NCI-H2081 treated with DMSO at 0.1 percent for 48 hours (cell line): ENCODE data around the gene DPEP3.
"Not testable (repeated sequence)": the region's sequence is repeated elsewhere in the genome, so short reads cannot be mapped to it uniquely, and the experiment has no call there.

Source experiments
- DNase-seq: peaks from one replicate; lab custom pipeline; 2025; lab: John Stamatoyannopoulos, UW

The DPEP3 gene, protein sequence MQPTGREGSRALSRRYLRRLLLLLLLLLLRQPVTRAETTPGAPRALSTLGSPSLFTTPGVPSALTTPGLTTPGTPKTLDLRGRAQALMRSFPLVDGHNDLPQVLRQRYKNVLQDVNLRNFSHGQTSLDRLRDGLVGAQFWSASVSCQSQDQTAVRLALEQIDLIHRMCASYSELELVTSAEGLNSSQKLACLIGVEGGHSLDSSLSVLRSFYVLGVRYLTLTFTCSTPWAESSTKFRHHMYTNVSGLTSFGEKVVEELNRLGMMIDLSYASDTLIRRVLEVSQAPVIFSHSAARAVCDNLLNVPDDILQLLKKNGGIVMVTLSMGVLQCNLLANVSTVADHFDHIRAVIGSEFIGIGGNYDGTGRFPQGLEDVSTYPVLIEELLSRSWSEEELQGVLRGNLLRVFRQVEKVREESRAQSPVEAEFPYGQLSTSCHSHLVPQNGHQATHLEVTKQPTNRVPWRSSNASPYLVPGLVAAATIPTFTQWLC

DNA sequence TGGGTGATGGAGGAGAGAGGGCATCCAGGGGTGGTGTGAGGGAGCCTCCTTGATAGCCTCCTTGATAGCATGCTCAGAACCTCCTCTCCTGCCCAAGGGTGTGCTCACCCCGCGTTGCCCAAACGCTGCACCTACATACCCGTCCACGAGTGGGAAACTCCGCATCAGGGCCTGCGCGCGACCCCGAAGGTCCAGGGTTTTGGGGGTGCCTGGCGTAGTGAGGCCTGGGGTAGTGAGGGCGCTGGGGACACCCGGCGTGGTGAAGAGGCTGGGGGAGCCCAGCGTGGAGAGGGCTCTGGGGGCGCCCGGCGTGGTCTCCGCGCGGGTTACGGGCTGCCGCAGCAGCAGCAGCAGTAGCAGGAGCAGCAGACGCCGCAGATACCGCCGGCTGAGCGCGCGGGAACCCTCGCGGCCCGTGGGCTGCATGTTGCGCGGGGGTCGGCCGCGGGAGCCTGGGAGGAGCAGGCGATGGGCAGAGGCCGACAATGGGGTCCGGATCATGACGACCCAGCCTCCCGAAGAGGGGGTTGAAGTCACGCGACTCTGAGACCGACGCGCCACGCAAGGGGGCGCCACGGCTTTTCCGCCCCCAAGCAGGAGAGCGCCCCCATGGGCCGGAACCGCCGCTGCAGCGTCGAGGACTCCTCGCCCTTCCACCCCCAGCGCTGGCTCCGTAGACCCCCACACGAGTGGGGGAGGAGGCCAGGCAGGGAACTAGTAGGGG lies at the start of gene DPEP3:
DPEP3 (minus strand) TSS at position 545 of the 724 bp plus-strand sequence; CDS start at position 426, 119 bp downstream.
- DNase-seq, result no peak

- no peak for DNase-seq
Observed at GRCh38 chr16:68028996-68029395, 48.7 kb upstream of the DPEP3 start.

GRCh38 chr16:68022728-68023537 lies 42.6 kb upstream of the DPEP3 start, which contains the start of the genes DDX28 and DUS2:
DDX28 (minus strand) TSS chr16:68023232; CDS start chr16:68023202, 30 bp downstream.
DUS2 (plus strand) TSS chr16:68023284; CDS start chr16:68038024, 14,740 bp downstream.
- no peak for DNase-seq

- DNase-seq, result no peak
Observed at GRCh38 chr16:68022278-68022727, 42.0 kb upstream of the DPEP3 start.

DNA sequence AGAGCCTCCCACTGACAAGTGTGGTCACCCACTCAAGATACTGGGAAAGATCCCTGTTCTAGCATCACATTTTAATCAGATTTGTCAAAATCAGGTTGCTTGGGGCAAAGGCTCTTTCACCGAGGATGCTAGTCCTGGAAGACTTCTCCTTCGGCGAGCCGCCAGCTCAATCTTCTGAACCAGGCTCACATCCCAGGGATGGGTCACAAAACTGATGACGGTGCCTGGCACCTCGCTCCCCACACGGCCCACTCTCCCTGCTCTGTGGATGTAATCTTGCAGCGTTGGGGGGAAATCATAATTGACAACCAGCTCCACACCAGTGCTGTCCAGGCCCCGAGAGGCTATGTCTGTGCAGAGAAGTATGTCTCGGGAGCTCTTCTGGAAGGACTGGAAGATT lies 41.2 kb upstream of the DPEP3 start:
- no peak for DNase-seq

- DNase-seq, result no peak
Observed at GRCh38 chr16:68019167-68019680, 38.9 kb upstream of the DPEP3 start.

GRCh38 chr16:68015681-68016080 lies 35.4 kb upstream of the DPEP3 start, which contains the start of gene DPEP2NB:
DPEP2NB (minus strand) TSS chr16:68015911; CDS start chr16:68015770, 141 bp downstream.
- DNase-seq, result no peak

- no peak for DNase-seq
Observed at GRCh38 chr16:68013440-68013839, 33.1 kb upstream of the DPEP3 start.

GRCh38 chr16:68009872-68010271 lies 29.6 kb upstream of the DPEP3 start:
- DNase-seq, result not testable (repeated sequence)

DNA sequence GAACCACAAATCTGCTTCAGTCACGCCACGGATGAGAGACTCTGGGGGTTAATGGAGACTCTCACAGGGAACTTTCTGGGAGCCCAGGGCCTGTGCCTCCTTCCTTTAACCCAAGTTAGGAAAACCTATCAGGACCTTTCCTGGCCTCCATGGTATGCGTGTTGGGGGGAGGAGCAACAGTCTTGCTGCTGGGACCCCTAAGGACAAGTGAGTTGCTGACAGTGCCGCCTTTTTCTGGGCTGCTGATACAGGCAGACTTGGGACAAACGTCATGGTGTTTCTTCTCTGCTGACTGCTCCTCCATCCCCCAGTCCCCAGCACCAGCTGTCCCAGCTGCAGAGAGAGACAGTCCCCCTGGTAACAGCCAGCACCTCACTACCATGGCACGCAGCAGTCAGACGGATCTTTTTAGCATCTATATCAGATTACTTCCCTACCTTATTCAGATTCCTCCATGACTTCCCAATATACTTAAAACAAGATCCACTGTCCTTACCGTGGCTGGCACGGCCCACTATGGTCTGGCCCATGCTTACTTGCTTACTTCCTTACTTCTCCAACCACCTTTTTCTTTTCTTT lies 28.9 kb upstream of the DPEP3 start:
- DNase-seq, result no peak

- DNase-seq, result no peak
Observed at GRCh38 chr16:68005786-68006286, 25.5 kb upstream of the DPEP3 start.

DNA sequence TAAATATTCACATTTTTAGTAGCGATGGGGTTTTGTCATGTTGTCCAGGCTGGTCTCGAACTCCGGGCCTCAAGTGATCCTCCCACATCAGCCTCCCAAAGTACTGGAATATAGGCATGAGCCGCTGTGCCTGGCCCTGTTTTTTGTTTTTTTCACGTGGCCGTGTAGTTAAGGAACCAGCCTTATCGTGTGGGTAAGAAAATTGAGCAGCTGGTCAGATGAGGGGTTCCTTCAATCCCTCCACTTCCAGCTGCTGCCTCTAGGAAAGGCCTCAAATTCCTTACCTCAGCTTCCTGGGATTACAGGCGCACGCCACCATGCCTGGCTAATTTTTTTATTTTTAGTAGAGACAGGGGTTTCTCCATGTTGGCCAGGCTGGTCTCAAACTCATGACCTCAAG lies 24.9 kb upstream of the DPEP3 start:
- DNase-seq, result no peak

GRCh38 chr16:68003031-68003430 lies 22.7 kb upstream of the DPEP3 start:
- DNase-seq, result no peak

DNA sequence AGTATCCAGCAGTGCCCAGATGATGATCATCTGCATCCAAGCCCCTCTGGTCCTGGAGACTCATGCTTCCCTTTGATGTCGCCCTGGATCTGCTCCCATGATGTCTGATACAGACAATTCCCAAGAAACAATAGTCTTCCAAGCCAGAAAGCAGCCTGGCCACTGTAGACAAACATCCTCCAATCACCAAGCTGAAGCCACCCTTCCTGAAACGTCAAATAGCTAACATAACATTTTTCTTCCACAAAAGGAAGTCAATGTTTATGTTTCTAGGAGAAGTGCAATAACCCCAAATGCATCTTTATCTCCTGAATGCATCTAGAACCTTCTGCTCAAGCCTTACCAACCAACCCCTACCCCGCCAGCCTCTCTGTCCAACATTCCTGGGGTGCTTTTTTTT lies 20.2 kb upstream of the DPEP3 start:
- DNase-seq, result no peak

- DNase-seq, result no peak
Observed at GRCh38 chr16:67999985-68000384, 19.7 kb upstream of the DPEP3 start.

DNA sequence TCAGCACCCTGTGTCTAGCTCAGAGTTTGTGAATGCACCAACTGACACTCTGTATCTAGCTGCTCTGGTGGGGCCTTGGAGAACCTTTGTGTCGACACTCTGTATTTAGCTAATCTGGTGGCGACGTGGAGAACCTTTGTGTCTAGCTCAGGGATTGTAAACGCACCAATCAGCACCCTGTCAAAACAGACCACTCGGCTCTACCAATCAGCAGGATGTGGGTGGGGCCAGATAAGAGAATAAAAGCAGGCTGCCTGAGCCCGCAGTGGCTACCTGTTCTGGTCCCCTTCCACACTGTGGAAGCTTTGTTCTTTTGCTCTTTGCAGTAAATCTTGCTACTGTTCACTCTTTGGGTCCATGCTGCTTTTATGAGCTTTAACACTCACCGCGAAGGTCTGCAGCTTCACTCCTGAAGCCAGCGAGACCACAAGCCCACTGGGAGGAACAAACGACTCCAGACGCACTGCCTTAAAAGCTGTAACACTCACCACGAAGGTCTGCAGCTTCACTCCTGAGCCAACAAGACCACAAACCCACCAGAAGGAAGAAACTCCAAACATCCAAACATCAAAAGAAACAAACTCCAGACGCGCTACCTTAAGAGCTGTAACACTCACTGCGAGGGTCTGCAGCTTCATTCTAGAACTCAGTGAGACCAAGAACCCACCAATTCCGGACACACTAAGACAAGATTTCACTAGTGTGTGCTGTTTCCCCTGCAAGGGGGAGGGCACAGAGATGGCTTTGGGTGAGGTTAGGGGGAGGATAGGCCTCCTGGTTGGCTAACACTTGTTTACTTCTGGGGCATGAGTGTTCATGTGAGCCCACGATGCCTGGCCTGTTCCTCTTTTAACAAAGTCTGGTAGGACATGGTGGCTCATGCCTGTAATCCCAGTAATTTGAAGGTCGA lies 18.7 kb upstream of the DPEP3 start, which contains the start of gene DPEP2:
DPEP2 (minus strand) TSS at position 706 of the 910 bp plus-strand sequence. CDS start 6,272 bp downstream, outside the sequence.
- DNase-seq, result not testable (repeated sequence)

DNA sequence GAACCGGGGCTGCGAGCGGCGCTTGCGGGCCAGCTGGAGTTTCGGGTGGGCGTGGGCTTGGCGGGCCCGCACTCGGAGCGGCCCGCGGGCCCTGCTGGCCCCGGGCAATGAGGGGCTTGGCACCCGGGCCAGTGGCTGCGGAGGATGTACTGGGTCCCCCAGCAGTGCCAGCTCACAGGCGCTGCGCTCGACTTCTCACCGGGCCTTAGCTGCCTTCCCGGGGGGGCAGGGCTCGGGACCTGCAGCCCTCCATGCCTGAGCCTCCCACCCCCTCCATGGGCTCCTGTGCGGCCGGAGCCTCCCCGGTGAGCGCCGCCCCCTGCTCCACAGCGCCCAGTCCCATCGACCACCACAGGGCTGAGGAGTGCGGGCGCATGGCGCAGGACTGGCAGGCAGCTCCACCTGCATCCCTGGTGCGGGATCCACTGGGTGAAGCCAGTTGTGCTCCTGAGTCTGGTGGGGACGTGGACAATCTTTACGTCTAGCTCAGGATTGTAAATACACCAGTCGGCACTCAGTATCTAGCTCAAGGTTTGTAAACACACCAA lies 18.0 kb upstream of the DPEP3 start:
- not testable (repeated sequence) for DNase-seq

GRCh38 chr16:67996666-67997065 lies 16.4 kb upstream of the DPEP3 start:
- no peak for DNase-seq

DNA sequence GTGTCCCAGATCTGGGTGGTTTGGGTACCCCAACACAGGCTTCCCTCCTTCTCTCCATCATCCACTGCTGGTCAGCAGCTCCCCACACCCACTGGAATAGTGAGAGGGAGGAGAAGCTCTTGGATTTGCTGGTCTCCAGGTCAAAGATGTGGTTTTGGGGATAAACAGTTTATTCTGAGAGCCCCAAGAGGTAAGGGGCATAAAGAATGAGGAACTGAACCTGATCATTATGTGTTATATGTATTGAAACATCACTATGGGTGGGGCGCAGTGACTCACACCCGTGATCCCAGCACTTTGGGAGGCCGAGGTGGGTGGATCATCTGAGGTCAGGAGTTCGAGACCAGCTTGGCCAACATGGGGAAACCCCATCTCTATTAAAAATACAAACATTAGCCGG lies 15.1 kb upstream of the DPEP3 start:
- no peak for DNase-seq
